Tibial nerve (tissue), 3 donors: ENCODE measurements around the gene SDK1.

Experiments
- CTCF ChIP-seq, 5 experiments: fragments of 200-600 bp in 3 of 5; fragments of 450-650 bp in 2 of 5; sonication (generic) in 3 of 5; IDR thresholded peaks; one replicate each; pipeline ENCODE4 v1.5.1; 2016 to 2019; ENCODE audit warnings: antibody characterized with exemption in 5 of 5, mild to moderate bottlenecking in 3 of 5, moderate library complexity in 2 of 5
- POLR2A ChIP-seq, 2 donors: fragments of 450-650 bp; IDR thresholded peaks; one replicate each; pipeline ENCODE4 v1.6.1; 2017; ENCODE audit warnings: antibody characterized with exemption in 2 of 2, mild to moderate bottlenecking in 2 of 2, moderate library complexity in 2 of 2

GRCh38 chr7:3264693-3265339 is 36.2 kb upstream of the SDK1 start:
- TF ChIP-seq CTCF (IDR thresholded peaks at IDR 0.05) (no peak), POLR2A (IDR thresholded peaks at IDR 0.05) (no peak)
